COLO668 (cell line): Measurements from ENCODE around the gene KCNQ5.

ENCODE experiments used
- DNase-seq: peaks from one replicate; lab custom pipeline; 2025; ENCODE audit not compliant: unreplicated experiment; lab: John Stamatoyannopoulos, UW

Gene KCNQ5

GRCh38 chr6:72984189-72984831 is 362.4 kb downstream of the KCNQ5 start:
- DNase-seq = peak; percentile 16

GRCh38 chr6:72984981-72985665 is 363.3 kb downstream of the KCNQ5 start:
- DNase-seq = no peak

GRCh38 chr6:72987301-72987700 is 365.4 kb downstream of the KCNQ5 start:
- no peak for DNase-seq

GRCh38 chr6:72999995-73000394 is 378.1 kb downstream of the KCNQ5 start:
- DNase-seq = no peak

GRCh38 chr6:73000460-73000859 is 378.6 kb downstream of the KCNQ5 start:
- DNase-seq = no peak

GRCh38 chr6:73002588-73002987 is 380.7 kb downstream of the KCNQ5 start:
- no peak for DNase-seq

- no peak for DNase-seq
Observed at GRCh38 chr6:73003302-73003701, 381.4 kb downstream of the KCNQ5 start.

GRCh38 chr6:73004231-73004630 is 382.4 kb downstream of the KCNQ5 start:
- no peak for DNase-seq

GRCh38 chr6:73004861-73005260 is 383.0 kb downstream of the KCNQ5 start:
- no peak for DNase-seq

GRCh38 chr6:73006146-73006545 is 384.3 kb downstream of the KCNQ5 start:
- DNase-seq = no peak

- no peak for DNase-seq
Observed at GRCh38 chr6:73011945-73012344, 390.1 kb downstream of the KCNQ5 start.

- DNase-seq = no peak
Observed at GRCh38 chr6:73017476-73017875, 395.6 kb downstream of the KCNQ5 start.

GRCh38 chr6:73024598-73024997 is 402.7 kb downstream of the KCNQ5 start:
- no peak for DNase-seq

GRCh38 chr6:73027691-73028090 is 405.8 kb downstream of the KCNQ5 start:
- DNase-seq = no peak

GRCh38 chr6:73028124-73028766 is 406.4 kb downstream of the KCNQ5 start:
- no peak for DNase-seq

- peak; percentile 15 for DNase-seq
Observed at GRCh38 chr6:73028893-73029450, 407.1 kb downstream of the KCNQ5 start.

- no peak for DNase-seq
Observed at GRCh38 chr6:73030257-73030656, 408.4 kb downstream of the KCNQ5 start.

GRCh38 chr6:73030791-73031782 is 409.2 kb downstream of the KCNQ5 start:
- no peak for DNase-seq

GRCh38 chr6:73032586-73032985 is 410.7 kb downstream of the KCNQ5 start:
- DNase-seq = peak; percentile 5

GRCh38 chr6:73036689-73037088 is 414.8 kb downstream of the KCNQ5 start:
- no peak for DNase-seq

GRCh38 chr6:73041051-73041450 is 419.2 kb downstream of the KCNQ5 start:
- DNase-seq = no peak
